Uterus (tissue), 2 donors: ENCODE data around the gene REXO1.
A peak's percentile ranks its signal among the peaks of the same experiment; 100 is the strongest.

ENCODE experiments used
- POLR2A ChIP-seq, 2 donors: fragments of 450-650 bp; IDR thresholded peaks; one replicate each; pipeline ENCODE4 v1.6.1; 2016; ENCODE audit warnings: antibody characterized with exemption in 2 of 2, mild to moderate bottlenecking in 1 of 2, moderate library complexity in 1 of 2
- TF ChIP-seq, protein P1 (sequence below), 4 experiments: fragments of 200-600 bp in 2 of 4; fragments of 450-650 bp in 2 of 4; sonication (generic) in 2 of 4; IDR thresholded peaks; one replicate each; pipeline ENCODE4 v1.5.1; 2016 to 2019; ENCODE audit warnings: antibody characterized with exemption in 4 of 4, mild to moderate bottlenecking in 2 of 4, moderate library complexity in 1 of 4

DNA sequence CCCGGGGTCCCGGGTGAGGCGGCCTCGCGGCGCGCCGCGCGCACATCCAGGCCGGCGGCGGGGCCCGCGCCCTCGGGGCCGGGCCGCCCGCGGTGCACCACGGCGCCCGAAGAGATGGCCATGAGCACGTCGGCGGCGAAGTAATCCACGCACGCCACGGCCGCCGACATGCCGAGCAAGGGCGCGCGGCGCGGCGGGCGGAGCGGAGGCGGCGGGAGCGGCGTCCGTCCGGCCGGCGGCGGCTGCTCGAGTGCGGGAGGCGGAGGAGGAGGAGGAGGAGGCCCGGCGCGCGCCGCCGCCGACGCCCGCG lies 15.0 kb upstream of the REXO1 start, which contains the start of gene KLF16:
- TF ChIP-seq, protein P1, sequence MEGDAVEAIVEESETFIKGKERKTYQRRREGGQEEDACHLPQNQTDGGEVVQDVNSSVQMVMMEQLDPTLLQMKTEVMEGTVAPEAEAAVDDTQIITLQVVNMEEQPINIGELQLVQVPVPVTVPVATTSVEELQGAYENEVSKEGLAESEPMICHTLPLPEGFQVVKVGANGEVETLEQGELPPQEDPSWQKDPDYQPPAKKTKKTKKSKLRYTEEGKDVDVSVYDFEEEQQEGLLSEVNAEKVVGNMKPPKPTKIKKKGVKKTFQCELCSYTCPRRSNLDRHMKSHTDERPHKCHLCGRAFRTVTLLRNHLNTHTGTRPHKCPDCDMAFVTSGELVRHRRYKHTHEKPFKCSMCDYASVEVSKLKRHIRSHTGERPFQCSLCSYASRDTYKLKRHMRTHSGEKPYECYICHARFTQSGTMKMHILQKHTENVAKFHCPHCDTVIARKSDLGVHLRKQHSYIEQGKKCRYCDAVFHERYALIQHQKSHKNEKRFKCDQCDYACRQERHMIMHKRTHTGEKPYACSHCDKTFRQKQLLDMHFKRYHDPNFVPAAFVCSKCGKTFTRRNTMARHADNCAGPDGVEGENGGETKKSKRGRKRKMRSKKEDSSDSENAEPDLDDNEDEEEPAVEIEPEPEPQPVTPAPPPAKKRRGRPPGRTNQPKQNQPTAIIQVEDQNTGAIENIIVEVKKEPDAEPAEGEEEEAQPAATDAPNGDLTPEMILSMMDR (IDR thresholded peaks at IDR 0.05): peak in 1 of 4 experiments; percentile 0
- peak; percentile 64 to 72 for TF ChIP-seq POLR2A (IDR thresholded peaks at IDR 0.05)
